GM03348 (cell line): ENCODE results near the gene IFT22.
"Not testable (repeated sequence)": the region's sequence is repeated elsewhere in the genome, so short reads cannot be mapped to it uniquely, and the experiment has no call there.

Source experiments
- DNase-seq: peaks from one replicate; pipeline ENCODE4 v3.0.0; 2012; ENCODE audit warnings: low spot score

The IFT22 gene

DNA sequence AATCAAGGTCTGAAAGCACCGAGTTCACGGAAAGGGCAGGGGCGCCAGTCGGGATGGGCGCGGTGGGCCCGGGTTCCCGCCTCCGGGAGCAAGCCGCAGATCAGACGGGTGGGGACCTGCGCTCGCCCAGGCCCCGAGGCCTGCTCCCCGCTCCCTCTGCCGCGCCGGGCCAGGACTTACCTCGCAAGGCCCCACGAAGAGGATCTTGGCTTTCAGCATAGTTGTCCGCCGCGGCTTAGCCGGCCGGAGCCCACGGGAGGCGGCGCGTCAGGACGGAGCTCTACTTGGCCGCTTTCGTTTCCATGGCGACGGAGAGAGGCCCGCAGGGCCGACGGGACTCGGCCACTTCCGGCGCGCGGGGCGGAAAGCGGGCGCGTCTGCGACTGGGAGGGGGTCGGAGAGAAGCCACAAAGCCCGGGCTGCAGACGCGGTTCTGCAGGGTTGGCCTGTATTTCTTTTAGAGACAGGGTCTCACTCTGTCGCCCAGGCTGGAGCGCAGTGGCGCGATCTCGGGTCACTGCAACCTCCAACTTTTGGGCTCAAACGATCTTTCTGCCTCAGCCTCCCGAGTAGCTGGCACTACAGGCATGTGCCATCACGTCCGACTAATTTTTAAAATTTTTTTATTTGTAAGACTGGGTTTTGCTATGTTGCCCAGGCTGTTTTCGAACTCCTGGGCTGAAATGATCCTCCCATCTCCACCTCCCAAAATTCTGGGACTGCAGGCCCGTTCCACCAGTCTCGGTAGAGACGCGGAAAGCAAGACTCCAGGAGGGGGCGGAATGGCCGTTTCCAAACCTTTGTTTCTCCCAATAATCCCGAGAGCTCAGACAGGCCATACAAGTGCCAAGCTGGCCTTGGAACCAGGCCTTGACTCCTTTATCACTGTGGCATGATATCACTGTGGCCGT is at the start of gene IFT22:
Gene IFT22 (minus strand): TSS at position 322 of the 911 bp plus-strand sequence. CDS start 103 bp downstream, at position 219.
- peak; percentile 98 for DNase-seq

DNA sequence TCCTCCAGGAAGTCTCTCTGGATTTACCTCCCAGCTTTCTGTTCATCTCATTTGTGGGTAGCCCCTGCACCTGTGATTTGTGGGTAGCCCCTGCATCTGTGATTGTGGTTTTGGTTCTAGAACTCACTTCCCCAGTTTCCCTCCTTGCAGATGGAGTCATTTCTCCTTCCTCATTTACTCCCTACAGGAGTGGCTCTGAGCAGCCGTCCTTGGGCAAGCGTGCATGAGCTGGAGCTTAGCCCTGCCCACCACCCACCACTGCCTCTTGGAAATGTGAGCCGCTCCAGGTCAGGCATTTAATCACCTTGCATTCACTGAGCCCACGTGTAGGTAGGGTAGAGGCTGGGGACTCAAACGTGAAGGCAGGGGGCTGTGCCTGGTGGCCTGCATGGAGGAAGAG is 49.2 kb upstream of the IFT22 start:
- no peak for DNase-seq

DNA sequence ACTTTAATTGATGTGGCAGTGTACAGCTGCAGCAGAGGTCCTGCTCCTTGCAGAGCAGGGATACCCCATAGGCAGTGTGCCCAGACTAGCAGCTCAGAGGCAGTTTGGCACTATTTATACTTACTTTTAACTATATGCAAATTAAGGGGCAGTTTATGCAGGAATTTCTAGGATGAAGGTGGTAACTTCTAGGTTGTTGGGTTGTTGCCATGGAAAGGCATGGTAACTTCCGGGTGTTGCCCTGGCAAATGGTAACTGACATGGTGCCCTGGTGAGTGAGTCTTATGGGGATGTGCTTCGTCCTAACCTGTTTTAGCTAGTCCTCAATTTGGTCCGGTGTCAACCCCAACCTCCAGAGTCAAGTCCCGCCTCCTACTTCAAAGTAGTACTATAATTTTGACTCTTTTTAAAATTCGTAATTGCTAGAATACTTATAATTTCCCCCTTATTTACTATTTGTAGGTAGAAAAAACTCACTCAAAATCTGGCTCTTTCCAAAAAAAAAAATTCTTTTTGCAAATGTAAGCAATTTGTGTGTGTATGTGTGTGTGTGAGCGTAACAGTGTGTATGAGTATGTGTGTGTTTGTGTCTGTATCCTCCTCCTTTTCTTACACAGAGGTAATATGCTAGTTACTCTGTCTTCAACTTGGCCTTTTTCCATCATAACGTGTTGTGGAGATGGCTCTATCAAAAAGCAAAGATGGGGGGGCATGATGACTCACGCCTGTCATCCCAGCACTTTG is 47.0 kb upstream of the IFT22 start:
- DNase-seq = no peak

DNA sequence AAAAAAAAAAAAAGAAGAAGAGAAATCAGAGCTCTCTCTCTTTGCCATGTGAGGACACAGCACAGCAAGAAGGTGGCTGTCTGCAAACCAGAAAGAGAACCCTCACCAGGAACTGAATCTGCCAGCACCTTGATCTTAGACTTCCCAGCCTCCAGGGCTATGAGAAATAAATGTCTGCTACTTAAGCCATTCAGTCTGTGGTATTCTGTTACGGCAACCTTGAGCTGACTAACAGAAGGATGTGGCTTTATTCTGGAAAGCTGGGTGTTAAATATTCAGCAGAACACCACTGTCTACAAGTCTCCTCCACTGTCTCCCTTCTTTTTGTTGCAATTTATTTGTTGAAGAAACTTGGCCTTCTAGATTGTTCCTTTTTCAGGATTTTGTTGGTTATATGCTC is 46.1 kb upstream of the IFT22 start:
- DNase-seq = no peak

DNA sequence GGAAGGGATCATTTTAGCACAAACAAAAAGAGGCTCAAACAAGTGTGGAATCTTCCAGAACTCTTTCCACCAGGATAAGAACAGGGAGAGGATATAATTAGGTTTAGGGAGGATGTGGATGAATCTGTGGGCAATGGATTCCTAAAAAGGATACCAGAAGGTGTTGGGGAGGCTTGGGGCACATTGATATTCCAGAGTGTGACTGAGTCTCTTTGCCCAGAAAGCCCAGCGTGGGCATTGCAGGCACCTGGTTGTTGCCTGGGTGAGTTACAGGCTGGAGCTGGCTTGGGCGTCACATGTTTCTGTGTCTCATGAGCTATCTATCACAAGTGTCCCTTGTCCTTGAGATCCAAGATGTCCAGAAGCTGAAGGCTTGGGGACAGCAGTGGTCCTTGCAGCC is 44.3 kb upstream of the IFT22 start:
- no peak for DNase-seq

DNA sequence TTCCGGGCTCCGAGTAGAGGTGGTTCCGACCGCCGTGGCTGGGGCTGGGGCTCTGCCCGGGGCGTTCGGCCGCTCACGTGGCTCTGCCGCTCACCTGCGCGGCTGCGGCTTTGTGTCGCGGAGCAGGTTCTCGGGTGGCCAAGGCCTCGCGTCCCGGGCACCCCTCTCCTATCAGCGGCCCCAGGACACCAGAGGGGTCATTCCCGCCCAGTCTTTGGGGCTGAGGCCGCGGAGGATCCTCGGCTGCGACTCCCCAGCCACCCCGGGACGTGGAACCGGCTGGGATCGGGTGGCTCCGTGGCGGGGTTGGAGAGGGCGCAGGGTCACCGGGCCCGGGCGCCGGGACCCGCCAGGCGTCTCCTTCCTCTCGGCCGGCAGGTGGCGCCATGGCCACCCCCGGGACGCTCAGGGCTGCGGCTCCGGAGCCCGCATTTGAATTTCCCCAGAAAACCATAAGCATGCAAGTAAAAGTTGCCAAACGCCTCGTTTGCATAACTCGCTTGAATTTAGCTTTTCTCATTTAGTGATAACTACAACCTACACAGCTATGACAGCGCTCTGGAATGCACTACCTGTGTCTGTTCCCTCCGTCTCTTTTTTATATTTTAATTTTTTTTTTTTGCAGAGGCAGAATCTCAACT is 42.2 kb upstream of the IFT22 start:
- peak; percentile 94 for DNase-seq

DNA sequence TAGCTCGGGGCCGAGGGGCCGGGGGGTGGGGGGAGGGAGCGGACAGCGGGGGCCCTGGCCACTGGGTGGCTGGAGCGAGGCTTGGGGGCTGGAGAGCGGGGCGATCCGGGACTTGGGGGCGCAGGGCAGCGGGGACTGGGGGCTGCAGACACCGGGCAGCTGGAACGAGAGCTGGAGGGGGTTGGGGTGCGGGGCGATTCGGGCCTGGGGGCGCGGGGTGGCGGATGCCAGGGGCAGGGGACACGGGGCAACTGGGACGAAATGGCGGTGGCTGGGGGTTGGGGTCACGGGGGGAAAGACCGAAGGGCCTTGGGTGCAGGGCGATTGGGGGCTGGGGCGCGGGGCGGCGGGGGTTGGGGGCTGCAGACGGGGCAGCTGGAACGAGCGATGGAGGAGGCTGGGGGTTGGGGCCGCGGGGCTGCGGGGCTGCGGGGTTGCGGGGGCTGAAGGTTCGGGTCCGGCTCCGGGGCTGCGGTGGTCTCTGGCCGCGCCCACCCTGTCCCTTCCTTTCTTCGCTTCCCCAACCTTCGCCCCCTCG is 41.7 kb upstream of the IFT22 start:
- no peak for DNase-seq

DNA sequence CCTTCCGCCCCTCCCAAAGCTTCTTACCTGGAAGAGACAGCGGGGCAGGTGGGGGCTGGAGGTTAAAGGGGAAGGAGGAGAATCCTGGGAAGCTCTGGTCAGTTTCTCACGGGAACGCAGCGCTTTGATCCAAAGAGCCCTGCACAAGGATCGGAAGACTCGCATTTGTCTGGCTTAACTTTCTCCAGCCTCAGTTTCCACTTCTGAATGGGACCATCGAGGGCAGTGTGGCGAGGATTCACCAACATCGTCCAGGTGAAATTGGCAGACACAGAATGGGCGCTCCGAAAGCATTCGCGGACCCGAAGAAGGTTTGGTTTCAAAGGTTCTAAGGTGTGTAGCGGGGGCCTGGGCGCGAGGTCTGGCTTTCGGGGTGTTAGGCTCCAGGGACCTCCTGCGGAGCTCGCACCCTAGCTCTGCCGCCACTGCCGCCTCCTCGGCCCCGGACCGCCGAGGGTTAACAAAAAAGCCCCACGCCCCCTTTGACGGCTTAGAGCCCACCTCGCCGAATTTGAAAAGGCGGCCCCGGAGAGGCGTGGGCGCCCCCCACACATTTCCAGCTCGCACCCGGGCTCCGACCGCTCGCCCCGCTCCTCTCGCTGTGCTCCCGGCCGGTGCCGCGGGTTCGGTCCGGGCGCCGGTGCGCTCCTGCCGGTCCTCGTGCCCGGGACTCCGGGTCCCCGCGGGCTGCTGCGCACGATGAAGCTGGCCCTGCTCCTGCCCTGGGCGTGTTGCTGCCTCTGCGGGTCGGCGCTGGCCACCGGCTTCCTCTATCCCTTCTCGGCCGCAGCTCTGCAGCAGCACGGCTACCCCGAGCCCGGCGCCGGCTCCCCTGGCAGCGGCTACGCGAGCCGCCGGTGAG is 41.0 kb upstream of the IFT22 start, which contains the start of gene COL26A1:
Gene COL26A1 (plus strand): TSS at position 542 of the 862 bp plus-strand sequence. CDS start 158 bp downstream, at position 700.
- peak; percentile 64 for DNase-seq

DNA sequence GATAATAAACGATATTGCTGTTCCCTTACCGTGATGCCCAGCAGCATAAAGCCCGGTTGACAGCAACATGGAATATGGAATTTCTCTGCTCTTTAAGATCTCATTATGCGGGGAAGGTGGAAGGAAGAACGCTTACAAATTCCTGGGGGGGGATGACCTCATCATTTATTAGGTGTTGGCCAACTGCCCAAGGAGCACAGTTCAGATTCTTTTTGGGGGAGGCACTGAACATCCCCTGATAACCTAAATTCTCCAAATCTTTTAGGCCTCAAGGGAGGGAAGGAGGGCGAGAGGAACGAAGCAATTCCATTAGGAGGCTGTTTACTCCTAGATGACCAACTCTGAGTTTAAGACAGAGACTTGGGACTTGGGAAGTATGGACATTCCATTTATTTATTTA is 35.8 kb upstream of the IFT22 start:
- no peak for DNase-seq

DNA sequence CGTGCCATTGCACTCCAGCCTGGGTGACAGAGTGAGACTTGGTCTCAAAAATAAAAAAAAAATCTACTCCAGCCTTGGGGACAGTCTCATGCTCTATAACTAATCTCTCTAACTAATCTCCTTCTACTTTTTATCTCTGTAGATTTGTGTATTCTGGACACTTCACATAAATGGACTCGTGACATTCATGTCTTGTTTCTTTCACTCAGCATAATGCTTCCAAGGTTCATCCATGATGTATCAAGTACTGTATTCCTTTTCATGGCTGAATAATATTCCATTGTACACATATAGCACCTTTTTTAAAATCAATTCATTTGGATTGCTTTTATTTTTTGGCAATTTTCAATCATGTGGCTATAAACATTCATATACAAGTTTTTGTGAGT is 31.3 kb upstream of the IFT22 start:
- DNase-seq = no peak

DNA sequence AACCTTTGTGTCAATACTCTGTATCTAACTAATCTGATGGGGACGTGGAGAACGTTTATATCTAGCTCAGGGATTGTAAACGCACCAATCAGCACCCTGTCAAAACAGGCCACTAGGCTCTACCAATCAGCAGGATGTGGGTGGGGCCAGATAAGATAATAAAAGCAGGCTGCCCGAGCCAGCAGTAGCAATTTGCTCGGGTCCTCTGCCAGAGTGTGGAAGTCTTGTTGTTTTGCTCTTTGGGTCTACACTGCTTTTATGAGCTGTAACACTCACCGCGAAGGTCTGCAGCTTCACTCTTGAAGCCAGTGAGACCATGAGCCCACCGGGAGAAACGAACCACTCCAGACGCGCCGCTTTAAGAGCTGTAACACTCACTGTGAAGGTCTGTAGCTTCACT is 27.7 kb upstream of the IFT22 start:
- not testable (repeated sequence) for DNase-seq

DNA sequence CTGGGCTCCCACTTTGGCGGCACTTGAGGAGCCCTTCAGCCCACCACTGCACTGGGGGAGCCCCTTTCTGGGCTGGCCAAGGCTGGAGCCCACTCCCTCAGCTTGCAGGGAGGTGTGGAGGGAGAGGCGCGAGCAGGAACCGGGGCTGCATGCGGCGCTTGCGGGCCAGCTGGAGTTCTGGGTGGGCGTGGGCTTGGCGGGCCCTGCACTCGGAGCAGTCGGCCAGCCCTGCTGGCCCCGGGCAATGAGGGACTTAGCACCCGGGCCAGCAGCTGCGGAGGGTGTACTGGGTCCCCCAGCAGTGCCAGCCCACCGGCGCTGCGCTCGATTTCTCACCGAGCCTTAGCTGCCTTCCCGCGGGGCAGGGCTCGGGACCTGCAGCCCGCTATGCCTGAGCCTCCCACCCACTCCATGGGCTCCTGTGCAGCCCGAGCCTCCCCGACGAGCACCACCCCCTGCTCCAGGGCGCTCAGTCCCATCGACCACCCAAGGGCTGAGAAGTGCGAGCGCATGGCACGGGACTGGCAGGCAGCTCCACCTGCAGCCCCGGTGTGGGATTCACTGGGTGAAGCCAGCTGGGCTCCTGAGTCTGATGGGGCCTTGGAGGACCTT is 26.9 kb upstream of the IFT22 start:
- DNase-seq = not testable (repeated sequence)

DNA sequence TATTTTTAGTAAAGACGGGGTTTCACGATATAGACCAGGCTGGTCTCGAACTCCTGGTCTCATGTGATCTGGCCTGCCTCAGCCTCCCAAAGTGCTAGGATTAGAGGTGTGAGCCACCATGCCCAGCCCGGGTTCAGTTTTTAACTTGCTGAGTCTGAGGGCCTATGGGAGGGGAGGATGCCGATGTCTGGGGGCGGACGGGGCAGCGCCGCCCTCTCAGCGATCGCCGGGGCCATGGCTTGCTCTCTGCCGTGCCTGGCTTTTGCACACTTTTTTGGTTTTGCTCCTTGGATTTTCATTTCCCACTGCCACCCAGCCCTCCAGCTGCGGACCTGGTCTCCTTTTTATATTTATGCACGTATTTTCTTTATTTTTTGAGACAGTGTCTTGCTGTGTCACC is 25.9 kb upstream of the IFT22 start:
- no peak for DNase-seq

DNA sequence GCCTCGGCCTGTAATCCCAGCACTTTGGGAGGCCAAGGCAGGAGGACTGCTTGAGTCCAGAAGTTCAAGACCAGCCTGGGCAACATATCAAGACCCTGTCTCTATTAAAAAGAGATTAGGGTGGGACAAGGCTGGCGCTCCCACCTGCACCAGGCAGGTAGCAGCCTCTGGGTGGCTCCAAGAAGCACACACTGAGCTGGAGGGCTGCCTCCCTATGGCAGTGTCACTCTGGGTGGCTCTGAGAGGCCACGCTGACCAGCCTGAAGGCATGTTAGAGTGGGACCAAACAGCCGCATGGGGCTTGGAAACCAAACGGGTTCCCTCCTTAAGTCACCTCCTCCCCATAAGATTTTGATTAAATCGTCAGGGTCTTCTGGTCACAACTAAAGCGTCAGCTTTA is 21.3 kb upstream of the IFT22 start:
- no peak for DNase-seq

DNA sequence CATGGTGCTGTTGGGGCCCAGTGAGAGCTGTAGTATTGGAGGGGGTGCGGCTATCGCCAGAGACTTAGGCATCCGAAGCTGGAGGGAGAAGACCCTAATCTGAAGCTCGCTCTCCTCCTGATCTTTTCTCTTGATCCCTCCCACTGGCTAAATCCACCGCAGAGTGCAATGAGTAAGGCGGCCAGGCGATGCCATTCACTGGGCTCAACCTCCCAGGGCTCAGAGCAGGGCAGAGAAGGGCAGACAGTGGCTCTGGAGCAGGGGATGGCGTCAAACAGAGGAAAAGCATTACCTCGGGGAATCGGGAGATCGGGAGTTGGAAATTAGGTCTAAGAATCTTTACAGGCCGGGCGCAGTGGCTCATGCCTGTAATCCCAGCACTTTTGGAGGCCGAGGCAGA is 18.8 kb upstream of the IFT22 start:
- no peak for DNase-seq

DNA sequence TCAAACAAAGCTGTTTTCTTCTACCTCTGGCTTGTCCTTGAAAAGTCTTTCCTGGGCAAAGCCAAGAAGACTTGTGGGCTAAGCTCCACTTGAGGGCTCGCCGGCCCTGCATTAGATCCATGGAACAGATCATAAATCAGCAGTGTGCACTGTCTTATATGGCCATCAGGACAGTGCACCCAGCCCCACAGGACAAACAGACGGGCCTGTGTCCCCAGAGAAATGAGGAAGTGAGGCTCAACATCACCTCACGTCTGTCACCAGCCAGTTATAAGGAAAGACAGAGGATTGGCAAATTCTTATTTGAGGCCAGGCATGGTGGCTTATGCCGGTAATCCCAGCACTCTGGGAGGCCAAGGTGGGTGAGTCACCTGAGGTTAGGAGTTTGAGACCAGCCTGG is 12.3 kb upstream of the IFT22 start:
- DNase-seq = no peak

DNA sequence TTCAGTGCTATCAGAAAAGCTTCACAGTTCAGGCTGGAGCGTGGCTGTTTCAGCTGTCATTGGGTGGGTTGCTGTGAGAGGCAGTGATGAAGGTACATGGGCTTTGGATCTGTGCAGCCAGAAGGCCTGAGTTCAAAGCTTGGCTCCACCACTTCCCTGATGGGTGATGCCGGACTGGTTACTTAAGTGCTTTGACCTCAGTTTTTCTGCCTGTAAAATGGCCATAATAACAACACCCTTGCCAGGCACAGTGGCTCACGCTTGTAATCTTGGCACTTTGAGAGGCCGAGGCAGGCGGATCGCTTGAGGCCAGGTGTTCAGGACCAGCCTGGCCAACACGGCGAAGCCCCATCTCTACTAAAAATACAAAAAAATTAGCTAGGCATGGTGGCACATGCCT is 10.4 kb upstream of the IFT22 start:
- DNase-seq = no peak

DNA sequence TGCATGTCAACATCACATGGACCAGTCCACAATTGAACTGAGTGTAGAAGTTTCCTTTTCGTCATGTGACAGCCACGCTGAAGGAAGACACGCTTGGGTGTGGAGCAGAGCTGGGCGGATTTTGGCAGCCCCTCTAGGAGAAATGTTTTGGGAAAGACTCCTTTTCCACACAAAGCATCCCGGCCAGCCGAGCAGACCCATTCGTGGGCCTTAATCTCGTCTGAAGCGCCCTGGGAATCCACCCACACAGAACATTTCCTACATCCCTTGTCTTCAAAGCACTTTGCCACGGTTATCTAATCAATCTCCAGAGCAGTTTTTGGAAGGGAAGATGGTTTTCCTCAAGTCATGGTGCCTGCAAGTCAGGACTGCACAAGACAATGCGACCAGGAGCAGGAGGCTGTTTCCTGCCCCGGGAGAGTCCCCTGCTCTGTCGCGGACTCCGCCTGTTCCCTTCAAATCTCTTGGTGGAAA is 8.4 kb upstream of the IFT22 start:
- DNase-seq = no peak

DNA sequence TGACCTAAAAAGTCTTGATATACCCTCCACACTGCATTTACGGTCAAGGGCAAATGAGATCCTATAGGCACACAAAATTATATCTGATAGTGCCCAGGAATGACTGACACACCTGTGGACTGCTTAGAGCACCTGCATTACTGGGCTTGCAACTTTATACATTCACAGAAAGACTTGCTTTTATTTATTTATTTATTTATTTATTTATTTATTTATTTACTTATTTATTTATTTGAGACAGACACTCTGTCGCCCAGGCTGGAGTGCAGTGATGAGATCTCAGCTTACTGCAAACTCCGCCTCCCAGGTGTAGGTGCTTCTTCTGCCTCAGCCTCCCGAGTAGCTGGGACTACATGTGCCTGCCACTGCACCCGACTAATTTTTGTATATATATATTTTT is 6.5 kb upstream of the IFT22 start:
- no peak for DNase-seq

DNA sequence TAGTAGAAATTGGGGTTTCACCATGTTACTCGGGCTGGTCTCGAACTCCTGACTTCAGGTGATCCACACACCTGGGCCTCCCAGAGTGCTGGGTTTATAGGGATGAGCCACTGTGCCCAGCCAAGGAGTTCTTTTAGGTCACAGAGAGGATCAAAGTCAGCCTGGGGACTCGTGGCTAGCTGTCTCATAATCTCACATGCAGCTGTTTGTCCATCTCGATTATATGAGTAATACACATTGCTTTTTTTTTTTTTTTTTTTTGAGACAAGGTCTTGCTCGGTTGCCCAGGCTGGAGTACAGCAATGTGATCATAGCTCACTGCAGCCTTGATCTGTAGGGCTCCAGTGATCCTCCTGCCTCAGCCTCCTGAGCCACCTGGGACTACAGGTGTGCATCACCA is 2.2 kb downstream of the IFT22 start:
- no peak for DNase-seq

DNA sequence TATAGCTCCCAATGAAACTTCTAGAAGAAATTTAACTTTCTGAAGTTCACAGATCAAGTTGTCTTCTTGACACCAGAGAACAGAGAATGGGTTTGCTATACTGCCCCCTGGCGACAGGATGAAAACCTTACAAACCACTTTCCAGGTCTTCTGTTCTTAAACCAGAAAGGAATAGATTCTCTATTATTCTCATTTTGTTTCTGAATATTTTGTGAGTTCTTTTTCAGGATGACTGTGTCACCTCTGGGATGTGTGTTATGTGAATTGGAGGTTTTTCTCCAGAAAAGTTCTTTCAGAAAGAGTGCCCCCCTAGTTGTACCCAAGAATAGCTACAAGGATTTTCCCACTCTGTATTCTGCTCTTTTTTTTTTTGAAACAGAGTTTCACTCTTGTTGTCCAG is 6.3 kb downstream of the IFT22 start:
- peak; percentile 64 for DNase-seq
